Measurements from ENCODE around the gene SLCO4A1.

DNA sequence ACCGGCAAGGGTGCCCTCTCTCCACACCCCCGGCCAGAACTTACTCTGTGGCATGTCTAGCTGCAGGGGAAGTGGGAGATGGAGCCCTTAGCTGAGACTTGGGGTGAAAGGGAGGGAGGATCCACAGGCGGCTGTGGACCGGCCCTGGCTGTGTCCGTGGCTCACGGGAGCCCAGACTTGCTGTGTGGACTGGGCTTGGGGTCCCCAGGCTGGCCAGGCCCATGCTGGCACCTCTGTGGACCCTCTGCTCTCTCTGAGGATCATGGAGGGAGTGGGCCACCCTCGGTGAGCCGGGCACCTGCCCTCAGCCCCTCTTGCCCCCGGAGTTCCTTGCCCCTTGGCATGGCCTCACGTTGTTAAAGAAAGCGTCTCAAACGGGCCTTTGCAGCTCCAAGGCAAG is 57.4 kb downstream of the SLCO4A1 start:
- TF ChIP-seq, protein P1, sequence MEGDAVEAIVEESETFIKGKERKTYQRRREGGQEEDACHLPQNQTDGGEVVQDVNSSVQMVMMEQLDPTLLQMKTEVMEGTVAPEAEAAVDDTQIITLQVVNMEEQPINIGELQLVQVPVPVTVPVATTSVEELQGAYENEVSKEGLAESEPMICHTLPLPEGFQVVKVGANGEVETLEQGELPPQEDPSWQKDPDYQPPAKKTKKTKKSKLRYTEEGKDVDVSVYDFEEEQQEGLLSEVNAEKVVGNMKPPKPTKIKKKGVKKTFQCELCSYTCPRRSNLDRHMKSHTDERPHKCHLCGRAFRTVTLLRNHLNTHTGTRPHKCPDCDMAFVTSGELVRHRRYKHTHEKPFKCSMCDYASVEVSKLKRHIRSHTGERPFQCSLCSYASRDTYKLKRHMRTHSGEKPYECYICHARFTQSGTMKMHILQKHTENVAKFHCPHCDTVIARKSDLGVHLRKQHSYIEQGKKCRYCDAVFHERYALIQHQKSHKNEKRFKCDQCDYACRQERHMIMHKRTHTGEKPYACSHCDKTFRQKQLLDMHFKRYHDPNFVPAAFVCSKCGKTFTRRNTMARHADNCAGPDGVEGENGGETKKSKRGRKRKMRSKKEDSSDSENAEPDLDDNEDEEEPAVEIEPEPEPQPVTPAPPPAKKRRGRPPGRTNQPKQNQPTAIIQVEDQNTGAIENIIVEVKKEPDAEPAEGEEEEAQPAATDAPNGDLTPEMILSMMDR (IDR thresholded peaks at IDR 0.05; ENCODE audit: low read depth, low read length, poor library complexity, severe bottlenecking), result no peak
- TF ChIP-seq EZH2phosphoT487 (IDR thresholded peaks at IDR 0.05; ENCODE audit: borderline replicate concordance, low read length), result no peak

Measured in DOHH2 (cell line).